HepG2 (cell line): ENCODE results near the gene DCDC2C. TPM values are rescaled to one million over a fixed set of nuclear protein-coding genes. Genes with fewer than 3 reads are reported as not detected.

Experiments used
- ATAC-seq: fragments of 200-7000 bp; cut with Tn5 transposase; 3 replicates; pipeline ENCODE4 v1.9.1; 2020; ENCODE audit warnings: mild to moderate bottlenecking, moderate library complexity
- BruUV-seq: library from RNA; stranded (reverse); fragments of 400-500 nt; replicated peaks from 2 replicates; lab custom pipeline; 2021; lab: Mats Ljungman, UMichigan
- CTCF ChIA-PET: fragments of 300-600 bp; formaldehyde crosslinking; extraction: SDS; loops from one replicate; lab custom pipeline; 2021; ENCODE audit warnings: low total read pairs, inconsistent platforms, low intra/inter-chr PET ratio; lab: Yijun Ruan, JAX
- POLR2A ChIA-PET: fragments of 350-600 bp; sonication (Branson Sonifier 250); formaldehyde crosslinking; loops from one replicate; lab custom pipeline; 2020; ENCODE audit warnings: antibody characterized with exemption, inconsistent platforms; lab: Yijun Ruan, JAX
- DNase-seq: peaks from one replicate; pipeline ENCODE4 v3.0.0-alpha.2; 2015; ENCODE audit warnings: low spot score
- FAIRE-seq: peaks from 3 replicates; lab custom pipeline; 2011; peaks lifted over from hg19 to GRCh38; lab: Jason Lieb, UNC
- H2AFZ ChIP-seq: one replicate; pipeline ENCODE4 v1.6.1; 2011; ENCODE audit warnings: low read length, inconsistent platforms
- H3K27ac ChIP-seq: fragments of 300-600 bp; 3 replicates; pipeline ENCODE4 v1.8.0; 2011; ENCODE audit warnings: mixed run types, mild to moderate bottlenecking, mixed read lengths, low read length, inconsistent platforms; ENCODE audit not compliant: insufficient read depth; ENCODE audit errors: extremely low read length
- H3K27me3 ChIP-seq, 2 experiments: fragments of 200-600 bp in 1 of 2; 2 replicates in 1 of 2; 3 replicates in 1 of 2; pipeline versions ENCODE4 v1.6.0 to v1.8.0; 2011; ENCODE audit warnings: low read length in 2 of 2, mild to moderate bottlenecking in 2 of 2, moderate library complexity in 2 of 2, inconsistent platforms in 1 of 2; ENCODE audit not compliant: insufficient read depth in 2 of 2, control insufficient read depth in 1 of 2
- H3K36me3 ChIP-seq, 2 experiments: fragments of 200-600 bp in 1 of 2; replicated peaks in 1 of 2; 2 replicates in 1 of 2; 3 replicates in 1 of 2; pipeline versions ENCODE4 v1.5.1 to v1.8.0; 2011; ENCODE audit warnings: low read length in 2 of 2, inconsistent platforms in 1 of 2; ENCODE audit not compliant: insufficient read depth in 2 of 2, control insufficient read depth in 1 of 2
- H3K4me1 ChIP-seq: 2 replicates; pipeline ENCODE4 v1.5.1; 2012; ENCODE audit warnings: low read length, inconsistent platforms; ENCODE audit not compliant: insufficient read depth
- H3K4me2 ChIP-seq: 2 replicates; pipeline ENCODE4 v1.6.0; 2011; ENCODE audit warnings: low read depth, low read length, inconsistent platforms
- H3K4me3 ChIP-seq, 3 experiments: fragments of 200-600 bp in 1 of 3; sonication (generic), shearing (Covaris generic) in 1 of 3; replicated peaks in 1 of 3; 2 replicates each; pipeline ENCODE4 v1.5.1; 2011 to 2016; ENCODE audit warnings: low read length in 3 of 3, inconsistent platforms in 2 of 3, low read depth in 2 of 3, mild to moderate bottlenecking in 2 of 3, control low read depth in 1 of 3, mixed read lengths in 1 of 3; ENCODE audit not compliant: insufficient read depth in 1 of 3
- H3K79me2 ChIP-seq: one replicate; pipeline ENCODE4 v1.6.1; 2011; ENCODE audit warnings: low read length, inconsistent platforms; ENCODE audit not compliant: insufficient read depth
- H3K9ac ChIP-seq: 2 replicates; pipeline ENCODE4 v1.6.0; 2011; ENCODE audit warnings: mild to moderate bottlenecking, low read depth, low read length, inconsistent platforms; ENCODE audit not compliant: insufficient read depth
- H3K9me3 ChIP-seq: 2 replicates; pipeline ENCODE4 v1.5.1; 2012; ENCODE audit warnings: mild to moderate bottlenecking, low read length
- H4K20me1 ChIP-seq: 2 replicates; pipeline ENCODE4 v1.6.0; 2011; ENCODE audit warnings: inconsistent platforms, mild to moderate bottlenecking, low read length, moderate library complexity; ENCODE audit not compliant: insufficient read depth
- HOXA3 ChIP-seq: sonication (generic); formaldehyde crosslinking; IDR thresholded peaks from 2 replicates; pipeline ENCODE4 v1.5.0; 2020; ENCODE audit warnings: missing genetic modification reagents
- JUNB ChIP-seq: sonication (generic); formaldehyde crosslinking; IDR thresholded peaks from 2 replicates; pipeline ENCODE4 v1.8.0; 2022; ENCODE audit warnings: missing genetic modification reagents, mild to moderate bottlenecking, borderline replicate concordance
- MNT ChIP-seq: fragments of 450-650 bp; IDR thresholded peaks from 2 replicates; pipeline ENCODE4 v1.6.1; 2016
- TGIF2 ChIP-seq: IDR thresholded peaks from 2 replicates; pipeline ENCODE4 v1.6.1; 2016; ENCODE audit warnings: control low read depth, missing compliant biosample characterization
- WGBS: methylation state at CpG from one replicate; pipeline ENCODE4 v1.1.6; 2017; ENCODE audit warnings: low lambda C conversion rate; 5-methylcytosine and 5-hydroxymethylcytosine counted together
- in situ Hi-C: cut with HindIII; loops from 2 replicates; pipeline ENCODE4 v1.10.0; 2017; ENCODE audit warnings: low pct_unique_long_range_greater_than_20kb; ENCODE audit not compliant: extremely low pct_ligation_motif_present
- intact Hi-C: fragments of 100-400 bp; cut with micrococcal nuclease; formaldehyde crosslinking; loops from one replicate; pipeline ENCODE4 v1.10.0; 2022; ENCODE audit not compliant: unreplicated experiment
- polyA plus RNA-seq, 8 experiments: library from polyadenylated mRNA; depleted of rRNA in 3 of 8; stranded (reverse) in 7 of 8; unstranded in 1 of 8; fragments of >200 nt; fragmentation: Illumina TruSeq in 4 of 8; extraction: Trizol in 4 of 8; gene quantifications; 2 replicates each; pipeline versions ENCODE4 v1.2.1 to v1.2.3, GENCODE V29; 2011 to 2016; ENCODE audit warnings: low read depth in 4 of 8, missing spikeins in 1 of 8, mixed read lengths in 1 of 8; ENCODE audit not compliant: insufficient read depth in 1 of 8
- total RNA-seq, 5 experiments: library from RNA; depleted of rRNA; stranded (reverse); fragments of >200 nt; fragmentation: Illumina TruSeq; extraction: Trizol; gene quantifications; 2 replicates each; pipeline ENCODE4 v1.2.3, GENCODE V29; 2016; ENCODE audit warnings: low read depth in 1 of 5
- TF ChIP-seq, protein P1 (sequence below), 2 experiments: sonication (generic) in 1 of 2; formaldehyde crosslinking in 1 of 2; IDR thresholded peaks; 2 replicates each; pipeline versions ENCODE4 v1.5.1 to v1.6.1; 2011 to 2020; ENCODE audit warnings: borderline replicate concordance in 1 of 2, low read depth in 1 of 2, low read length in 1 of 2, mild to moderate bottlenecking in 1 of 2, missing genetic modification reagents in 1 of 2, moderate library complexity in 1 of 2

DCDC2C gene
- total and polyA plus RNA-seq, 2 of the 13 experiments (the other 11 are each of a cell fraction or from before 2014, with no cell fraction given): not detected

DNA sequence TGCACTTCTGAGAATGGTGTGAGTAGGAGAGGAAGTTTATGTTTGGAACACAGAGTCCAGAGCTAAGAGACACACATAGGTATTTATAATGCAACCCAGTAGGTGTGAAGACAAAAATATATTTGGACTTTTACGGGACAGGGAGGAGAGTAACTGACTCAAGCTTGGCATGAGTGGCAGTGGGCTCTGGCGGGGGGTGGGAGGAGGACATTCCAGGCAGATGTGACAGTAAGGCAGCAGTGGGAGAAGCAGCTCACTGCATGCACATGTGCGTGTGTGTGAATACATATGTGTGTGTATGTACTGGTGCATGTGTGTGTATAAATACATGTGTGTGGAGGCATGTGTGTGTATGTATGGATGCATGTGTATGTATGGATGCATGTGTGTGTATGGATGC is 51.4 kb downstream of the DCDC2C start:
- CTCF ChIA-PET: no interaction called here
- Histone ChIP-seq H3K27me3 (peaks cover 12 to 64% of the 10 kb centered on the region in 2 experiments), H3K9ac (no peak overlapping the region), H3K4me2 (no peak overlapping the region), H3K36me3 (no peaks in the 10 kb centered on the region), H3K27ac (no peak overlapping the region), H4K20me1 (no peaks in the 10 kb centered on the region)
- TF ChIP-seq, protein P1, sequence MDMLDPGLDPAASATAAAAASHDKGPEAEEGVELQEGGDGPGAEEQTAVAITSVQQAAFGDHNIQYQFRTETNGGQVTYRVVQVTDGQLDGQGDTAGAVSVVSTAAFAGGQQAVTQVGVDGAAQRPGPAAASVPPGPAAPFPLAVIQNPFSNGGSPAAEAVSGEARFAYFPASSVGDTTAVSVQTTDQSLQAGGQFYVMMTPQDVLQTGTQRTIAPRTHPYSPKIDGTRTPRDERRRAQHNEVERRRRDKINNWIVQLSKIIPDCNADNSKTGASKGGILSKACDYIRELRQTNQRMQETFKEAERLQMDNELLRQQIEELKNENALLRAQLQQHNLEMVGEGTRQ (IDR thresholded peaks at IDR 0.05; ENCODE audit: low read depth, low read length): peak; percentile 6; the same call in 1 of the 2 replicates
- TF ChIP-seq, protein P1 (CRISPR knock-in tag; IDR thresholded peaks at IDR 0.05; ENCODE audit: borderline replicate concordance): no peak
- TF ChIP-seq HOXA3: no peak
- TF ChIP-seq, all 625 proteins: peak for 1
- H3K4me1 ChIP-seq: no peaks in the 10 kb centered on the region
- FAIRE-seq (no peak), DNase-seq (no peak), ATAC-seq (no peak)
- no peaks in the 10 kb centered on the region for H3K79me2 ChIP-seq
- WGBS: 40% methylated on average over 3 of the region's 3 CpGs
- intact Hi-C loops (no loop called here), in situ Hi-C loops (no loop called here)
- BruUV-seq: no TSS peak
- POLR2A ChIA-PET: no interaction called here
- no peak overlapping the region for H3K4me3 ChIP-seq
- H3K9me3 ChIP-seq: no peaks in the 10 kb centered on the region
- no peak overlapping the region for H2AFZ ChIP-seq

DNA sequence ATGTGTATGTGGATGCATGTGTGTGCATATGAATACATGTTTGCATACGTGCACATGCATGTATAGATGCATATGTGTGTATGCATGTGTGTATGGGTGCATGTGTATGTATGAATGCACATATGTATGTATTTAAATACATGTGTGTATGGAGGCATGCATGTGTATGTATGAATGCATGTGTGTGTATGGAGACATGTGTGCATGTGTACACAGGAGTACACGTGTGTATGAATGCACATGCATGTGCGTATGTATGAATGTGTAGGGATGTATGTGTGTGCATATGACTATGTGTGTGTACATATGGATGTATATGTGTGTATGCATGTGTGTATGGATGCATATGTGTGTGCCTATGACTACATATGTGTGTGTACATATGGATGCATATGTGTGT is 51.9 kb downstream of the DCDC2C start:
- no peak for DNase-seq
- ChIA-PET CTCF (no interaction called here), POLR2A (no interaction called here)
- intact Hi-C loops: no loop called here
- H3K9me3 ChIP-seq: no peaks in the 10 kb centered on the region
- no TSS peak for BruUV-seq
- no peak overlapping the region for H3K4me3 ChIP-seq
- peaks cover 12 to 59% of the 10 kb centered on the region in 2 experiments for H3K27me3 ChIP-seq
- H2AFZ ChIP-seq: no peak overlapping the region
- no peak for FAIRE-seq
- H3K4me2 ChIP-seq: no peak overlapping the region
- ATAC-seq: no peak
- H3K4me1 ChIP-seq: no peaks in the 10 kb centered on the region
- TF ChIP-seq JUNB (0 out of 2 replicates have a peak, but pooled peaks have one; percentile 8), TGIF2 (CRISPR knock-in tag) (no peak), MNT (peak; percentile 99)
- in situ Hi-C loops: no loop called here
- H3K27ac ChIP-seq: no peak overlapping the region
- no peaks in the 10 kb centered on the region for H3K36me3 ChIP-seq
- no peak overlapping the region for H3K9ac ChIP-seq
- no peaks in the 10 kb centered on the region for H4K20me1 ChIP-seq
- H3K79me2 ChIP-seq: no peaks in the 10 kb centered on the region
- 3% methylated on average over 3 of the region's 3 CpGs for WGBS
